HG03064 (cell line): ENCODE data around the gene DYRK3.
"Not testable (repeated sequence)": the region's sequence is repeated elsewhere in the genome, so short reads cannot be mapped to it uniquely, and the experiment has no call there.

Experiments used
- ATAC-seq: cut with Tn5 transposase; IDR thresholded peaks from one replicate; pipeline ENCODE4 v1.9.1; 2021; ENCODE audit warnings: low read depth; ENCODE audit not compliant: unreplicated experiment

The DYRK3 gene

GRCh38 chr1:206635080-206635977 is at the start of gene DYRK3:
DYRK3 (plus strand) TSS chr1:206635536; CDS start chr1:206635704, 168 bp downstream.
- ATAC-seq = peak; percentile 93

- ATAC-seq = no peak
These were observed 48.6 kb upstream of the DYRK3 start for GRCh38 chr1:206586501-206587445.

GRCh38 chr1:206587904-206588303 is 47.4 kb upstream of the DYRK3 start:
- ATAC-seq = no peak

GRCh38 chr1:206588492-206588891 is 46.8 kb upstream of the DYRK3 start:
- ATAC-seq = no peak

GRCh38 chr1:206589206-206589605 is 46.1 kb upstream of the DYRK3 start:
- no peak for ATAC-seq

- no peak for ATAC-seq
These were observed 45.1 kb upstream of the DYRK3 start for GRCh38 chr1:206590025-206590758.

GRCh38 chr1:206591226-206591625 is 44.1 kb upstream of the DYRK3 start:
- ATAC-seq = no peak

GRCh38 chr1:206591696-206592095 is 43.6 kb upstream of the DYRK3 start:
- no peak for ATAC-seq

- no peak for ATAC-seq
These were observed 41.9 kb upstream of the DYRK3 start for GRCh38 chr1:206593351-206593925.

GRCh38 chr1:206595581-206596318 is 39.6 kb upstream of the DYRK3 start:
- no peak for ATAC-seq

- ATAC-seq = no peak
These were observed 39.0 kb upstream of the DYRK3 start for GRCh38 chr1:206596319-206596666.

- no peak for ATAC-seq
These were observed 34.8 kb upstream of the DYRK3 start for GRCh38 chr1:206600527-206600926.

GRCh38 chr1:206604861-206605260 is 30.5 kb upstream of the DYRK3 start:
- no peak for ATAC-seq

- ATAC-seq = no peak
These were observed 28.5 kb upstream of the DYRK3 start for GRCh38 chr1:206606867-206607266.

- no peak for ATAC-seq
These were observed 27.1 kb upstream of the DYRK3 start for GRCh38 chr1:206608108-206608698.

- no peak for ATAC-seq
These were observed 25.9 kb upstream of the DYRK3 start for GRCh38 chr1:206609229-206609991.

- peak; percentile 81 for ATAC-seq
These were observed 23.0 kb upstream of the DYRK3 start, which contains the start of gene EIF2D for GRCh38 chr1:206612129-206612876. EIF2D (minus strand) TSS chr1:206612465; CDS start chr1:206612342, 123 bp downstream.

- ATAC-seq = not testable (repeated sequence)
These were observed 8.9 kb upstream of the DYRK3 start for GRCh38 chr1:206626396-206626795.
